OCI-LY3 (cell line): ENCODE measurements around the gene HOXA6.

Source experiments
- EZH2phosphoT487 ChIP-seq: fragments of 200-600 bp; shearing (Covaris generic); IDR thresholded peaks from 2 replicates; pipeline ENCODE4 v1.6.1; 2018; ENCODE audit warnings: antibody characterized with exemption, mixed run types, low read depth
- TF ChIP-seq, protein P1 (sequence below): fragments of 200-600, 300-600 bp; sonication (generic); IDR thresholded peaks from 2 replicates; pipeline ENCODE4 v1.5.1; 2014; ENCODE audit warnings: antibody characterized with exemption, low read length, low read depth

DNA sequence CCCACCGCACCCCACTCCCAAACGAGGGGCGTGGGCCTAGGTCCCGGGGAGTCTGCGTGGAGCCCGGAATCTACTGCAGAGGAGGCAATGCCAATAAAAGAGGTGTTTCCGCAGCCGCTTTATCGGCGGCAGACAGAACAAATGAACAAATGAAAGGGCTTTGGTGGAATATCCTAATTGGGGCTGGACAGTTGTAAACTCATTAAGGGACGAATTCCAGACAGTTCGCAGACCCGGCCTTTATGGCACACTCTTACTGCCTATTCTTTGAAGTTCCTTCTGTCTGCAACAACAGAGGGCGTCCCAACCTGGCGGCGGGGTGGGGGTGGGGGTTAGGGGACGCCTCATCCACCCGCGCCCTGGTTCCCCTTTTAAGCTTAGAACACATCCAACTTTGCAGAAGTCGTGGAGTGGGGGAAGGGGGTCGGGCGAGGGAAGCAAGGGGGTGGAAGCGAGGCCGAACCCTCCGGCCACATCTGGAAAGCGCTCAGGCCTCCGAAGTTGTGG is 13.7 kb upstream of the HOXA6 start:
- TF ChIP-seq, protein P1, sequence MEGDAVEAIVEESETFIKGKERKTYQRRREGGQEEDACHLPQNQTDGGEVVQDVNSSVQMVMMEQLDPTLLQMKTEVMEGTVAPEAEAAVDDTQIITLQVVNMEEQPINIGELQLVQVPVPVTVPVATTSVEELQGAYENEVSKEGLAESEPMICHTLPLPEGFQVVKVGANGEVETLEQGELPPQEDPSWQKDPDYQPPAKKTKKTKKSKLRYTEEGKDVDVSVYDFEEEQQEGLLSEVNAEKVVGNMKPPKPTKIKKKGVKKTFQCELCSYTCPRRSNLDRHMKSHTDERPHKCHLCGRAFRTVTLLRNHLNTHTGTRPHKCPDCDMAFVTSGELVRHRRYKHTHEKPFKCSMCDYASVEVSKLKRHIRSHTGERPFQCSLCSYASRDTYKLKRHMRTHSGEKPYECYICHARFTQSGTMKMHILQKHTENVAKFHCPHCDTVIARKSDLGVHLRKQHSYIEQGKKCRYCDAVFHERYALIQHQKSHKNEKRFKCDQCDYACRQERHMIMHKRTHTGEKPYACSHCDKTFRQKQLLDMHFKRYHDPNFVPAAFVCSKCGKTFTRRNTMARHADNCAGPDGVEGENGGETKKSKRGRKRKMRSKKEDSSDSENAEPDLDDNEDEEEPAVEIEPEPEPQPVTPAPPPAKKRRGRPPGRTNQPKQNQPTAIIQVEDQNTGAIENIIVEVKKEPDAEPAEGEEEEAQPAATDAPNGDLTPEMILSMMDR = 0 out of 2 replicates have a peak, but pooled peaks have one; percentile 17
- TF ChIP-seq EZH2phosphoT487 = no peak
